ENCODE results near the gene ST8SIA2.

ST8SIA2 gene

GRCh38 chr15:92405942-92406341 is 12.3 kb downstream of the ST8SIA2 start:
- DNase-seq (ENCODE audit: low read depth in 1 of 2, low spot score in 1 of 2): no peak
- no peak for TF ChIP-seq JUND (IDR thresholded peaks at IDR 0.05; ENCODE audit: low read depth)
- in situ Hi-C loops (cut with HindIII; ENCODE audit: low pct_unique_long_range_greater_than_20kb, low sequenced_read_pairs): no loop called here

GRCh38 chr15:92407321-92407720 is 13.6 kb downstream of the ST8SIA2 start:
- no peak for DNase-seq (ENCODE audit: low read depth in 1 of 2, low spot score in 1 of 2)
- in situ Hi-C loops (cut with HindIII; ENCODE audit: low pct_unique_long_range_greater_than_20kb, low sequenced_read_pairs): no loop called here
- TF ChIP-seq JUND (IDR thresholded peaks at IDR 0.05; ENCODE audit: low read depth): no peak

- TF ChIP-seq JUND (IDR thresholded peaks at IDR 0.05; ENCODE audit: low read depth): no peak
- no peak for DNase-seq (ENCODE audit: low read depth in 1 of 2, low spot score in 1 of 2)
- in situ Hi-C loops (cut with HindIII; ENCODE audit: low pct_unique_long_range_greater_than_20kb, low sequenced_read_pairs): no loop called here
Measured at GRCh38 chr15:92407916-92408315, 14.2 kb downstream of the ST8SIA2 start.

GRCh38 chr15:92409006-92409405 is 15.3 kb downstream of the ST8SIA2 start:
- no peak for DNase-seq (ENCODE audit: low read depth in 1 of 2, low spot score in 1 of 2)

GRCh38 chr15:92409521-92409920 is 15.8 kb downstream of the ST8SIA2 start:
- no peak for DNase-seq (ENCODE audit: low read depth in 1 of 2, low spot score in 1 of 2)
- in situ Hi-C loops (cut with HindIII; ENCODE audit: low pct_unique_long_range_greater_than_20kb, low sequenced_read_pairs): no loop called here
- TF ChIP-seq JUND (IDR thresholded peaks at IDR 0.05; ENCODE audit: low read depth): no peak

More at GRCh38 chr15:92409006-92409405, 15.3 kb downstream of the ST8SIA2 start:
- in situ Hi-C loops (cut with HindIII; ENCODE audit: low pct_unique_long_range_greater_than_20kb, low sequenced_read_pairs): no loop called here
- no peak for TF ChIP-seq JUND (IDR thresholded peaks at IDR 0.05; ENCODE audit: low read depth)

- TF ChIP-seq JUND (IDR thresholded peaks at IDR 0.05; ENCODE audit: low read depth): no peak
- no peak for DNase-seq (ENCODE audit: low read depth in 1 of 2, low spot score in 1 of 2)
- in situ Hi-C loops (cut with HindIII; ENCODE audit: low pct_unique_long_range_greater_than_20kb, low sequenced_read_pairs): no loop called here
Measured at GRCh38 chr15:92410537-92410936, 16.9 kb downstream of the ST8SIA2 start.

- no peak for TF ChIP-seq JUND (IDR thresholded peaks at IDR 0.05; ENCODE audit: low read depth)
- in situ Hi-C loops (cut with HindIII; ENCODE audit: low pct_unique_long_range_greater_than_20kb, low sequenced_read_pairs): no loop called here
- DNase-seq (ENCODE audit: low read depth in 1 of 2, low spot score in 1 of 2): no peak
Measured at GRCh38 chr15:92411256-92411655, 17.6 kb downstream of the ST8SIA2 start.

- no peak for DNase-seq (ENCODE audit: low read depth in 1 of 2, low spot score in 1 of 2)
- in situ Hi-C loops (cut with HindIII; ENCODE audit: low pct_unique_long_range_greater_than_20kb, low sequenced_read_pairs): no loop called here
- no peak for TF ChIP-seq JUND (IDR thresholded peaks at IDR 0.05; ENCODE audit: low read depth)
Measured at GRCh38 chr15:92413510-92413909, 19.8 kb downstream of the ST8SIA2 start.

- in situ Hi-C loops (cut with HindIII; ENCODE audit: low pct_unique_long_range_greater_than_20kb, low sequenced_read_pairs): no loop called here
- DNase-seq (ENCODE audit: low read depth in 1 of 2, low spot score in 1 of 2): no peak
- no peak for TF ChIP-seq JUND (IDR thresholded peaks at IDR 0.05; ENCODE audit: low read depth)
Measured at GRCh38 chr15:92415639-92416297, 22.1 kb downstream of the ST8SIA2 start.

- in situ Hi-C loops (cut with HindIII; ENCODE audit: low pct_unique_long_range_greater_than_20kb, low sequenced_read_pairs): no loop called here
- no peak for DNase-seq (ENCODE audit: low read depth in 1 of 2, low spot score in 1 of 2)
- TF ChIP-seq JUND (IDR thresholded peaks at IDR 0.05; ENCODE audit: low read depth): no peak
Measured at GRCh38 chr15:92416557-92416956, 22.9 kb downstream of the ST8SIA2 start.

- no peak for TF ChIP-seq JUND (IDR thresholded peaks at IDR 0.05; ENCODE audit: low read depth)
- in situ Hi-C loops (cut with HindIII; ENCODE audit: low pct_unique_long_range_greater_than_20kb, low sequenced_read_pairs): no loop called here
- no peak for DNase-seq (ENCODE audit: low read depth in 1 of 2, low spot score in 1 of 2)
Measured at GRCh38 chr15:92417716-92418115, 24.0 kb downstream of the ST8SIA2 start.

GRCh38 chr15:92418864-92419263 is 25.2 kb downstream of the ST8SIA2 start:
- in situ Hi-C loops (cut with HindIII; ENCODE audit: low pct_unique_long_range_greater_than_20kb, low sequenced_read_pairs): no loop called here

GRCh38 chr15:92421976-92422375 is 28.3 kb downstream of the ST8SIA2 start:
- in situ Hi-C loops (cut with HindIII; ENCODE audit: low pct_unique_long_range_greater_than_20kb, low sequenced_read_pairs): no loop called here
- no peak for TF ChIP-seq JUND (IDR thresholded peaks at IDR 0.05; ENCODE audit: low read depth)
- DNase-seq (ENCODE audit: low read depth in 1 of 2, low spot score in 1 of 2): no peak

More at GRCh38 chr15:92418864-92419263, 25.2 kb downstream of the ST8SIA2 start:
- TF ChIP-seq JUND (IDR thresholded peaks at IDR 0.05; ENCODE audit: low read depth): no peak
- DNase-seq (ENCODE audit: low read depth in 1 of 2, low spot score in 1 of 2): no peak

Data from T47D (cell line).